KOPT-K1 (cell line): ENCODE measurements around the gene INHBE.
A peak's percentile ranks its signal among the peaks of the same experiment; 100 is the strongest.

ENCODE experiments used
- H3K27ac ChIP-seq: fragments of 200-600 bp; sonication (generic); 2 replicates; pipeline ENCODE4 v1.5.1; 2016; ENCODE audit warnings: antibody characterized with exemption, mild to moderate bottlenecking, low read depth, low read length; ENCODE audit not compliant: poor library complexity, severe bottlenecking
- H3K36me3 ChIP-seq: fragments of 200-600 bp; sonication (generic); 2 replicates; pipeline ENCODE4 v1.5.1; 2017; ENCODE audit warnings: antibody characterized with exemption, mild to moderate bottlenecking, low read length, moderate library complexity; ENCODE audit not compliant: insufficient read depth
- H3K9me3 ChIP-seq: fragments of 200-600 bp; sonication (generic); 2 replicates; pipeline ENCODE4 v1.5.1; 2017; ENCODE audit warnings: antibody characterized with exemption, low read length, mild to moderate bottlenecking; ENCODE audit not compliant: insufficient read depth, poor library complexity, severe bottlenecking

The INHBE gene

GRCh38 chr12:57452181-57452936, 2.7 kb upstream of the INHBE start:
- no peaks in the 10 kb centered on the region for H3K9me3 ChIP-seq
- no peaks in the 10 kb centered on the region for H3K36me3 ChIP-seq
- no peak overlapping the region for H3K27ac ChIP-seq

GRCh38 chr12:57452937-57453509, 2.1 kb upstream of the INHBE start:
- no peaks in the 10 kb centered on the region for H3K36me3 ChIP-seq
- H3K9me3 ChIP-seq = no peaks in the 10 kb centered on the region
- H3K27ac ChIP-seq = no peak overlapping the region

- Histone ChIP-seq H3K27ac (no peak overlapping the region), H3K9me3 (no peaks in the 10 kb centered on the region), H3K36me3 (no peaks in the 10 kb centered on the region)
Observed at GRCh38 chr12:57454213-57454565, 918 bp upstream of the INHBE start.

- no peak overlapping the region for H3K27ac ChIP-seq
- H3K9me3 ChIP-seq = no peaks in the 10 kb centered on the region
- H3K36me3 ChIP-seq = no peaks in the 10 kb centered on the region
Observed at GRCh38 chr12:57455374-57456144, 452 bp downstream of the INHBE start.

- no peak overlapping the region for H3K27ac ChIP-seq
- no peaks in the 10 kb centered on the region for H3K36me3 ChIP-seq
- H3K9me3 ChIP-seq = no peaks in the 10 kb centered on the region
Observed at GRCh38 chr12:57456145-57456700, 1.1 kb downstream of the INHBE start.

GRCh38 chr12:57456737-57457490, 1.8 kb downstream of the INHBE start:
- Histone ChIP-seq H3K27ac (no peak overlapping the region), H3K36me3 (no peaks in the 10 kb centered on the region), H3K9me3 (no peaks in the 10 kb centered on the region)

GRCh38 chr12:57458665-57459054, 3.6 kb downstream of the INHBE start:
- Histone ChIP-seq H3K36me3 (no peaks in the 10 kb centered on the region), H3K27ac (peak overlapping the region; percentile 48), H3K9me3 (no peaks in the 10 kb centered on the region)

- no peaks in the 10 kb centered on the region for H3K36me3 ChIP-seq
- H3K27ac ChIP-seq = peak overlapping the region; percentile 48
Observed at GRCh38 chr12:57459055-57459749, 4.1 kb downstream of the INHBE start.

GRCh38 chr12:57459750-57460467, 4.8 kb downstream of the INHBE start, which contains the start of gene GLI1:
Gene GLI1 (plus strand): TSS chr12:57459785. CDS start chr12:57463692, 3,907 bp downstream.
- Histone ChIP-seq H3K9me3 (no peaks in the 10 kb centered on the region), H3K36me3 (no peaks in the 10 kb centered on the region), H3K27ac (peak within 1 kb of the TSS; percentile 48)

More at GRCh38 chr12:57459055-57459749, 4.1 kb downstream of the INHBE start:
- H3K9me3 ChIP-seq = no peaks in the 10 kb centered on the region

- Histone ChIP-seq H3K36me3 (no peaks in the 10 kb centered on the region), H3K9me3 (no peaks in the 10 kb centered on the region), H3K27ac (no peak overlapping the region)
Observed at GRCh38 chr12:57460468-57460784, 5.3 kb downstream of the INHBE start.

- no peaks in the 10 kb centered on the region for H3K36me3 ChIP-seq
- H3K27ac ChIP-seq = no peak overlapping the region
- H3K9me3 ChIP-seq = no peaks in the 10 kb centered on the region
Observed at GRCh38 chr12:57460841-57461275, 5.8 kb downstream of the INHBE start.

- Histone ChIP-seq H3K9me3 (no peaks in the 10 kb centered on the region), H3K27ac (no peak overlapping the region), H3K36me3 (no peaks in the 10 kb centered on the region)
Observed at GRCh38 chr12:57461276-57461916, 6.3 kb downstream of the INHBE start.

GRCh38 chr12:57461917-57462250, 6.8 kb downstream of the INHBE start:
- no peaks in the 10 kb centered on the region for H3K36me3 ChIP-seq
- no peaks in the 10 kb centered on the region for H3K9me3 ChIP-seq
- no peak overlapping the region for H3K27ac ChIP-seq
